Keratinocyte (primary cell): ENCODE measurements around the gene MEF2A. TPM values are rescaled to one million over a fixed set of nuclear protein-coding genes. Genes with fewer than 3 reads are reported as not detected.

ENCODE experiments used
- DNase-seq: peaks from one replicate; pipeline ENCODE4 v3.0.0-alpha.2; 2011; ENCODE audit warnings: low read depth, missing footprints, low spot score
- FAIRE-seq: peaks from 2 replicates; lab custom pipeline; 2011; peaks lifted over from hg19 to GRCh38; lab: Jason Lieb, UNC
- H2AFZ ChIP-seq: 2 replicates; pipeline ENCODE4 v1.6.0; 2012; ENCODE audit warnings: low read length, control low read depth, inconsistent platforms; ENCODE audit not compliant: control insufficient read depth
- H3K27ac ChIP-seq: 2 replicates; pipeline ENCODE4 v1.5.1; 2011; ENCODE audit warnings: low read length; ENCODE audit not compliant: control insufficient read depth, insufficient read depth
- H3K27me3 ChIP-seq: 3 replicates; pipeline ENCODE4 v1.6.0; 2011; ENCODE audit warnings: low read length; ENCODE audit not compliant: control insufficient read depth, insufficient read depth; ENCODE audit errors: extremely low read depth
- H3K36me3 ChIP-seq, 2 experiments: 2 replicates in 1 of 2; 3 replicates in 1 of 2; pipeline ENCODE4 v1.5.1; 2011; ENCODE audit warnings: low read length in 2 of 2, mild to moderate bottlenecking in 1 of 2; ENCODE audit not compliant: control insufficient read depth in 2 of 2, insufficient read depth in 2 of 2; ENCODE audit errors: extremely low read depth in 1 of 2
- H3K4me1 ChIP-seq: 3 replicates; pipeline ENCODE4 v1.5.1; 2011; ENCODE audit warnings: low read length; ENCODE audit not compliant: control insufficient read depth, insufficient read depth; ENCODE audit errors: extremely low read depth
- H3K4me2 ChIP-seq: 3 replicates; pipeline ENCODE4 v1.6.0; 2011; ENCODE audit warnings: low read depth, low read length; ENCODE audit not compliant: control insufficient read depth, insufficient read depth; ENCODE audit errors: extremely low read depth
- H3K4me3 ChIP-seq, 3 experiments: fragments of 200-600 bp in 1 of 3; sonication (generic) in 1 of 3; 2 replicates in 2 of 3; 3 replicates in 1 of 3; pipeline ENCODE4 v1.5.1; 2011 to 2016; ENCODE audit warnings: low read length in 3 of 3, mild to moderate bottlenecking in 3 of 3, control low read depth in 2 of 3, inconsistent platforms in 1 of 3, low read depth in 1 of 3, mixed read lengths in 1 of 3, mixed run types in 1 of 3, moderate library complexity in 1 of 3; ENCODE audit not compliant: control insufficient read depth in 2 of 3, insufficient read depth in 2 of 3; ENCODE audit errors: extremely low read depth in 1 of 3
- H3K79me2 ChIP-seq: 2 replicates; pipeline ENCODE4 v1.6.0; 2012; ENCODE audit warnings: low read length; ENCODE audit not compliant: control insufficient read depth, insufficient read depth
- H3K9ac ChIP-seq: 3 replicates; pipeline ENCODE4 v1.6.0; 2011; ENCODE audit warnings: low read length; ENCODE audit not compliant: control insufficient read depth, insufficient read depth; ENCODE audit errors: extremely low read depth
- H3K9me1 ChIP-seq: 3 replicates; pipeline ENCODE4 v1.6.0; 2011; ENCODE audit warnings: low read length; ENCODE audit not compliant: control insufficient read depth, insufficient read depth; ENCODE audit errors: extremely low read depth
- H3K9me3 ChIP-seq: 2 replicates; pipeline ENCODE4 v1.5.1; 2012; ENCODE audit warnings: low read depth, low read length; ENCODE audit not compliant: control insufficient read depth
- H4K20me1 ChIP-seq: 3 replicates; pipeline ENCODE4 v1.6.0; 2011; ENCODE audit warnings: low read length; ENCODE audit not compliant: control insufficient read depth, insufficient read depth; ENCODE audit errors: extremely low read depth
- CTCF ChIP-seq, 3 experiments: IDR thresholded peaks in 1 of 3; conservative IDR thresholded peaks in 1 of 3; optimal IDR thresholded peaks in 1 of 3; 2 replicates in 2 of 3; 3 replicates in 1 of 3; pipeline versions ENCODE3 to v1.5.1; 2011; ENCODE audit warnings: low read length in 3 of 3, mild to moderate bottlenecking in 3 of 3, moderate library complexity in 2 of 3, control low read depth in 1 of 3, inconsistent platforms in 1 of 3; ENCODE audit not compliant: insufficient read depth in 2 of 3; ENCODE audit errors: extremely low read depth in 1 of 3
- EZH2 ChIP-seq: IDR thresholded peaks from one replicate; pipeline ENCODE4 v1.6.1; 2012; ENCODE audit warnings: inconsistent platforms, mild to moderate bottlenecking, low read length, moderate library complexity
- dilution Hi-C: fragments of 300-500 bp; cut with MboI; formaldehyde crosslinking; loops from one replicate; pipeline ENCODE4 v1.7.0; 2020; ENCODE audit warnings: low sequenced_read_pairs; ENCODE audit not compliant: extremely low pct_ligation_motif_present
- polyA plus RNA-seq, 5 experiments: library from polyadenylated mRNA; depleted of rRNA in 3 of 5; stranded (reverse) in 3 of 5; stranded (forward) in 1 of 5; unstranded in 1 of 5; fragments of >200 nt; gene quantifications; 1 replicate in 1 of 5; 2 replicates in 3 of 5; 3 replicates in 1 of 5; pipeline versions ENCODE4 v1.2.1 to v1.2.3, GENCODE V29; 2011 to 2012; ENCODE audit warnings: missing spikeins in 2 of 5, low read depth in 1 of 5, low replicate concordance in 1 of 5

MEF2A gene
- polyA plus RNA-seq, 1 donor (not counting 4 experiments of a cell fraction or from before 2014, with no cell fraction given) = 27.4 TPM

- Histone ChIP-seq H3K4me2 (no peak overlapping the region), H3K27ac (no peak overlapping the region), H3K36me3 (no peaks in the 10 kb centered on the region), H4K20me1 (no peaks in the 10 kb centered on the region), H3K27me3 (no peaks in the 10 kb centered on the region), H3K4me3 (no peak overlapping the region), H3K9ac (no peak overlapping the region), H3K9me3 (no peaks in the 10 kb centered on the region), H3K9me1 (no peaks in the 10 kb centered on the region), H3K4me1 (peaks cover 5% of the 10 kb centered on the region), H2AFZ (no peak overlapping the region), H3K79me2 (no peaks in the 10 kb centered on the region)
- no peak for TF ChIP-seq CTCF (optimal IDR thresholded peaks at IDR 0.05 in 1 of 3, IDR thresholded peaks at IDR 0.05 in 1 of 3, conservative IDR thresholded peaks at IDR 0.05 in 1 of 3; ENCODE audit: extremely low read depth in 1 of 3, insufficient read depth in 2 of 3, low read length in 3 of 3)
- no peak for TF ChIP-seq EZH2
- FAIRE-seq (no peak), DNase-seq (no peak)
- dilution Hi-C loops = no loop called here
Measured at GRCh38 chr15:99656205-99656604, 90.4 kb downstream of the MEF2A start.

GRCh38 chr15:99657996-99658395 is 92.2 kb downstream of the MEF2A start:
- H3K4me1 ChIP-seq = no peaks in the 10 kb centered on the region
- H3K36me3 ChIP-seq = no peaks in the 10 kb centered on the region
- no peaks in the 10 kb centered on the region for H3K9me3 ChIP-seq
- FAIRE-seq (no peak), DNase-seq (no peak)
- no peaks in the 10 kb centered on the region for H3K27me3 ChIP-seq
- dilution Hi-C loops = no loop called here
- no peak overlapping the region for H3K27ac ChIP-seq
- H2AFZ ChIP-seq = no peak overlapping the region
- no peak overlapping the region for H3K4me3 ChIP-seq
- H4K20me1 ChIP-seq = no peaks in the 10 kb centered on the region
- no peaks in the 10 kb centered on the region for H3K79me2 ChIP-seq
- H3K9ac ChIP-seq = no peak overlapping the region
- TF ChIP-seq EZH2 (no peak), CTCF (optimal IDR thresholded peaks at IDR 0.05 in 1 of 3, IDR thresholded peaks at IDR 0.05 in 1 of 3, conservative IDR thresholded peaks at IDR 0.05 in 1 of 3; ENCODE audit: extremely low read depth in 1 of 3, insufficient read depth in 2 of 3, low read length in 3 of 3) (no peak)
- H3K9me1 ChIP-seq = no peaks in the 10 kb centered on the region
- H3K4me2 ChIP-seq = no peak overlapping the region
